SU-DHL-6 (cell line): Measurements from ENCODE around the gene INO80C.

ENCODE experiments used
- H2AFZ ChIP-seq: fragments of 200-600 bp; sonication (generic); 2 replicates; pipeline ENCODE4 v1.6.1; 2014; ENCODE audit warnings: low read depth, mild to moderate bottlenecking, moderate library complexity, mixed read lengths, antibody characterized with exemption, low read length; ENCODE audit not compliant: severe bottlenecking
- H3F3A ChIP-seq: fragments of 200-600 bp; shearing (Covaris generic); 2 replicates; pipeline ENCODE4 v1.6.0; 2016; ENCODE audit warnings: antibody characterized with exemption, mild to moderate bottlenecking; ENCODE audit not compliant: insufficient read depth
- H3K27ac ChIP-seq: fragments of 200-600 bp; sonication (generic); 2 replicates; pipeline ENCODE4 v1.5.1; 2016; ENCODE audit warnings: low read depth, mild to moderate bottlenecking, low read length, moderate library complexity, mixed read lengths
- H3K27me3 ChIP-seq: fragments of 200-600 bp; sonication (generic), shearing (Covaris generic); 2 replicates; pipeline ENCODE4 v1.6.0; 2014; ENCODE audit warnings: mild to moderate bottlenecking, low read length
- H3K36me3 ChIP-seq: fragments of 200-600 bp; sonication (generic); 2 replicates; pipeline ENCODE4 v1.6.1; 2014; ENCODE audit warnings: mild to moderate bottlenecking, low read length, mixed read lengths
- H3K4me2 ChIP-seq: fragments of 300-600, 200-600 bp; shearing (Covaris generic), sonication (generic); 2 replicates; pipeline ENCODE4 v1.6.0; 2014; ENCODE audit warnings: low read length, low read depth, mild to moderate bottlenecking; ENCODE audit not compliant: poor library complexity, severe bottlenecking
- H3K4me3 ChIP-seq: fragments of 200-600 bp; sonication (generic); 2 replicates; pipeline ENCODE4 v1.5.1; 2014; ENCODE audit warnings: antibody characterized with exemption, low read length, mild to moderate bottlenecking, mixed read lengths; ENCODE audit not compliant: insufficient read depth, poor library complexity, severe bottlenecking
- H3K79me2 ChIP-seq: fragments of 200-600 bp; sonication (generic); 2 replicates; pipeline ENCODE4 v1.6.1; 2014; ENCODE audit warnings: mild to moderate bottlenecking, low read length, moderate library complexity; ENCODE audit not compliant: insufficient read depth
- H3K9ac ChIP-seq: fragments of 200-600 bp; sonication (generic); 2 replicates; pipeline ENCODE4 v1.7.0; 2014; ENCODE audit warnings: mild to moderate bottlenecking, low read length
- H3K9me2 ChIP-seq: fragments of 200-600 bp; sonication (generic); replicated peaks from 2 replicates; pipeline ENCODE4 v1.6.1; 2014; ENCODE audit warnings: low read length; ENCODE audit not compliant: insufficient read depth
- H3K9me3 ChIP-seq: fragments of 200-600 bp; sonication (generic); 2 replicates; pipeline ENCODE4 v1.6.1; 2014; ENCODE audit warnings: low read length, mixed read lengths; ENCODE audit not compliant: insufficient read depth
- H4K20me1 ChIP-seq: fragments of 200-600 bp; sonication (generic); 2 replicates; pipeline ENCODE4 v1.6.1; 2014; ENCODE audit warnings: low read depth, mild to moderate bottlenecking, antibody characterized with exemption, low read length, moderate library complexity, mixed read lengths
- CTCF ChIP-seq: fragments of 200-600 bp; sonication (generic); IDR thresholded peaks from one replicate; pipeline ENCODE4 v1.5.1; 2017; ENCODE audit warnings: antibody characterized with exemption, mild to moderate bottlenecking, low read length, moderate library complexity; ENCODE audit not compliant: insufficient read depth, poor library complexity, severe bottlenecking
- EZH2phosphoT487 ChIP-seq: fragments of 200-600 bp; sonication (generic), shearing (Covaris generic); conservative IDR thresholded peaks from 2 replicates; pipeline ENCODE4 v1.6.1; 2018; ENCODE audit warnings: mild to moderate bottlenecking, antibody characterized with exemption, low read length, moderate library complexity, mixed read lengths

Gene INO80C

GRCh38 chr18:35463050-35463449 is 34.7 kb downstream of the INO80C start:
- H3K4me2 ChIP-seq = no peak overlapping the region
- H2AFZ ChIP-seq = no peak overlapping the region
- H3K4me3 ChIP-seq = no peak overlapping the region
- H3K27ac ChIP-seq = no peak overlapping the region
- no peaks in the 10 kb centered on the region for H4K20me1 ChIP-seq
- H3K9me2 ChIP-seq = no peaks in the 10 kb centered on the region
- H3F3A ChIP-seq = no peaks in the 10 kb centered on the region
- TF ChIP-seq EZH2phosphoT487 (no peak), CTCF (no peak)
- no peaks in the 10 kb centered on the region for H3K27me3 ChIP-seq
- H3K9ac ChIP-seq = no peak overlapping the region
- H3K79me2 ChIP-seq = no peaks in the 10 kb centered on the region
- no peaks in the 10 kb centered on the region for H3K9me3 ChIP-seq
- no peaks in the 10 kb centered on the region for H3K36me3 ChIP-seq

- no peak overlapping the region for H3K9ac ChIP-seq
- H3K4me2 ChIP-seq = no peak overlapping the region
- no peaks in the 10 kb centered on the region for H3K27me3 ChIP-seq
- H4K20me1 ChIP-seq = no peaks in the 10 kb centered on the region
- TF ChIP-seq EZH2phosphoT487 = no peak
- TF ChIP-seq CTCF = no peak
- H3K27ac ChIP-seq = no peak overlapping the region
- H3K79me2 ChIP-seq = no peaks in the 10 kb centered on the region
- no peaks in the 10 kb centered on the region for H3K36me3 ChIP-seq
- H3F3A ChIP-seq = no peaks in the 10 kb centered on the region
- H2AFZ ChIP-seq = no peak overlapping the region
- H3K9me2 ChIP-seq = no peaks in the 10 kb centered on the region
- H3K4me3 ChIP-seq = no peak overlapping the region
- H3K9me3 ChIP-seq = no peaks in the 10 kb centered on the region
These were observed 37.0 kb downstream of the INO80C start for GRCh38 chr18:35460736-35461161.

GRCh38 chr18:35459997-35460396 is 37.8 kb downstream of the INO80C start:
- Histone ChIP-seq H3F3A (no peaks in the 10 kb centered on the region), H3K4me2 (no peak overlapping the region), H2AFZ (no peak overlapping the region), H3K27ac (no peak overlapping the region), H3K9ac (no peak overlapping the region), H3K79me2 (no peaks in the 10 kb centered on the region), H3K4me3 (no peak overlapping the region), H3K27me3 (no peaks in the 10 kb centered on the region), H4K20me1 (no peaks in the 10 kb centered on the region), H3K9me2 (no peaks in the 10 kb centered on the region), H3K36me3 (no peaks in the 10 kb centered on the region), H3K9me3 (no peaks in the 10 kb centered on the region)
- TF ChIP-seq EZH2phosphoT487 = no peak
- no peak for TF ChIP-seq CTCF
